ENCODE measurements around the gene CFAP141. TPM values are rescaled to one million over a fixed set of nuclear protein-coding genes. Genes with fewer than 3 reads are reported as not detected.
A peak's percentile ranks its signal among the peaks of the same experiment; 100 is the strongest.

Gene CFAP141
- total RNA-seq, 2 experiments from 2014 or later = not detected

- Mint-ChIP-seq H3K27ac (peak overlapping the region; percentile 5), H3K36me3 (ENCODE audit: low read depth) (peaks cover 87% of the 10 kb centered on the region), H3K4me3 (no peak overlapping the region), H3K27me3 (ENCODE audit: low read depth) (no peaks in the 10 kb centered on the region), H3K4me1 (ENCODE audit: low read depth) (peaks cover 42% of the 10 kb centered on the region), H3K9me3 (ENCODE audit: insufficient read depth) (no peaks in the 10 kb centered on the region)
- no peak for DNase-seq
- POLR2A ChIA-PET = interaction anchor here (1.5 to 3.7 kb wide), 2 partner anchors 10 to 12 kb away, joined by 6 to 12 read pairs; no protein-coding TSS in a partner anchor
- ATAC-seq = no peak
- CTCF ChIA-PET = interaction anchor here (2.6 kb wide), 1 partner anchor 10 kb away, joined by 9 read pairs; no protein-coding TSS in a partner anchor
Measured at GRCh38 chr1:154167461-154167860, 38.7 kb downstream of the CFAP141 start.

GRCh38 chr1:154166207-154166606, 39.9 kb downstream of the CFAP141 start:
- Mint-ChIP-seq H3K27me3 (ENCODE audit: low read depth) (no peaks in the 10 kb centered on the region), H3K4me1 (ENCODE audit: low read depth) (peaks cover 37% of the 10 kb centered on the region), H3K4me3 (no peak overlapping the region), H3K36me3 (ENCODE audit: low read depth) (peaks cover 86% of the 10 kb centered on the region), H3K9me3 (ENCODE audit: insufficient read depth) (no peaks in the 10 kb centered on the region), H3K27ac (peak overlapping the region; percentile 25)
- DNase-seq (no peak), ATAC-seq (no peak)
- POLR2A ChIA-PET = interaction anchor here (1.5 to 1.6 kb wide), 2 partner anchors 8 to 16 kb away, joined by 5 to 6 read pairs; no protein-coding TSS in a partner anchor
- CTCF ChIA-PET = interaction anchor here (1.1 to 2.6 kb wide), 3 partner anchors 8 to 106 kb away, joined by 3 to 9 read pairs (median 3); no protein-coding TSS in a partner anchor

GRCh38 chr1:154159554-154159953, 46.6 kb downstream of the CFAP141 start:
- Mint-ChIP-seq H3K4me1 (ENCODE audit: low read depth) (peaks cover 81% of the 10 kb centered on the region), H3K27me3 (ENCODE audit: low read depth) (no peaks in the 10 kb centered on the region), H3K4me3 (no peak overlapping the region), H3K36me3 (ENCODE audit: low read depth) (peaks cover 93% of the 10 kb centered on the region), H3K9me3 (ENCODE audit: insufficient read depth) (no peaks in the 10 kb centered on the region), H3K27ac (peak overlapping the region; percentile 94)
- DNase-seq (no peak), ATAC-seq (no peak)
- ChIA-PET POLR2A (interaction anchor here (0.8 to 4.4 kb wide), 4 partner anchors 10 to 169 kb away, joined by 3 to 84 read pairs (median 24); partner anchors contain the start of gene RPS27), CTCF (interaction anchor here (1.3 to 3.2 kb wide), 3 partner anchors 22 to 488 kb away, joined by 4 to 23 read pairs (median 4); no protein-coding TSS in a partner anchor)

- DNase-seq = no peak
- peaks cover 79% of the 10 kb centered on the region for H3K4me1 Mint-ChIP-seq (ENCODE audit: low read depth)
- ChIA-PET CTCF (interaction anchor here (1.0 to 3.6 kb wide), 10 partner anchors 9 to 487 kb away, joined by 3 to 23 read pairs (median 8); partner anchors contain the start of genes HAX1 and RAB13), POLR2A (interaction anchor here (0.6 to 4.4 kb wide), 14 partner anchors 8 to 1820 kb away, joined by 3 to 84 read pairs (median 5); partner anchors contain the start of genes ARHGEF2, HAX1, RPS27 and UBAP2L)
- peak; percentile 11 for ATAC-seq
- peak overlapping the region; percentile 94 for H3K27ac Mint-ChIP-seq
- H3K36me3 Mint-ChIP-seq (ENCODE audit: low read depth) = peaks cover 92% of the 10 kb centered on the region
- H3K27me3 Mint-ChIP-seq (ENCODE audit: low read depth) = no peaks in the 10 kb centered on the region
- H3K9me3 Mint-ChIP-seq (ENCODE audit: insufficient read depth) = no peaks in the 10 kb centered on the region
- peak overlapping the region; percentile 66 for H3K4me3 Mint-ChIP-seq
Measured at GRCh38 chr1:154158307-154159125, 47.6 kb downstream of the CFAP141 start.

GRCh38 chr1:154157520-154158306, 48.4 kb downstream of the CFAP141 start:
- DNase-seq (peak; percentile 89), ATAC-seq (peak; percentile 98)
- H3K27ac Mint-ChIP-seq = peak overlapping the region; percentile 94
- POLR2A ChIA-PET = interaction anchor here (0.5 to 4.4 kb wide), 17 partner anchors 9 to 1819 kb away, joined by 3 to 84 read pairs (median 5); partner anchors contain the start of genes GATAD2B, HAX1, RPS27 and S100A6
- CTCF ChIA-PET = interaction anchor here (1.0 to 3.6 kb wide), 9 partner anchors 9 to 177 kb away, joined by 3 to 23 read pairs (median 9); partner anchors contain the start of genes HAX1 and RAB13
- peaks cover 73% of the 10 kb centered on the region for H3K4me1 Mint-ChIP-seq (ENCODE audit: low read depth)
- H3K9me3 Mint-ChIP-seq (ENCODE audit: insufficient read depth) = no peaks in the 10 kb centered on the region
- no peaks in the 10 kb centered on the region for H3K27me3 Mint-ChIP-seq (ENCODE audit: low read depth)
- peaks cover 85% of the 10 kb centered on the region for H3K36me3 Mint-ChIP-seq (ENCODE audit: low read depth)
- peak overlapping the region; percentile 66 for H3K4me3 Mint-ChIP-seq

- H3K27ac Mint-ChIP-seq = peak overlapping the region; percentile 57
- H3K4me1 Mint-ChIP-seq (ENCODE audit: low read depth) = peaks cover 56% of the 10 kb centered on the region
- no peak overlapping the region for H3K4me3 Mint-ChIP-seq
- ChIA-PET POLR2A (interaction anchor here (0.5 to 1.5 kb wide), 7 partner anchors 9 to 210 kb away, joined by 3 to 4 read pairs (median 3); no protein-coding TSS in a partner anchor), CTCF (interaction anchor here (1.2 to 1.6 kb wide), 2 partner anchors 10 to 116 kb away, joined by 3 to 13 read pairs; no protein-coding TSS in a partner anchor)
- no peak for ATAC-seq
- H3K9me3 Mint-ChIP-seq (ENCODE audit: insufficient read depth) = no peaks in the 10 kb centered on the region
- peaks cover 65% of the 10 kb centered on the region for H3K36me3 Mint-ChIP-seq (ENCODE audit: low read depth)
- no peaks in the 10 kb centered on the region for H3K27me3 Mint-ChIP-seq (ENCODE audit: low read depth)
- no peak for DNase-seq
Measured at GRCh38 chr1:154155251-154155650, 50.9 kb downstream of the CFAP141 start.

GRCh38 chr1:154154534-154155191, 51.5 kb downstream of the CFAP141 start, which contains the start of gene NUP210L:
Gene NUP210L (minus strand): TSS chr1:154155073.
- Mint-ChIP-seq H3K27ac (peak within 1 kb of the TSS; percentile 57), H3K27me3 (ENCODE audit: low read depth) (no peaks in the 10 kb centered on the region), H3K4me3 (no peak within 1 kb of the TSS), H3K9me3 (ENCODE audit: insufficient read depth) (no peaks in the 10 kb centered on the region), H3K36me3 (ENCODE audit: low read depth) (peaks cover 60% of the 10 kb centered on the region), H3K4me1 (ENCODE audit: low read depth) (peaks cover 51% of the 10 kb centered on the region)
- ChIA-PET CTCF (interaction anchor here (1.2 to 1.6 kb wide), 2 partner anchors 9 to 117 kb away, joined by 3 to 13 read pairs; no protein-coding TSS in a partner anchor), POLR2A (interaction anchor here (0.5 to 1.5 kb wide), 3 partner anchors 39 to 210 kb away, joined by 3 read pairs; no protein-coding TSS in a partner anchor)
- no peak for ATAC-seq
- no peak for DNase-seq

GRCh38 chr1:154154053-154154452, 52.1 kb downstream of the CFAP141 start:
- Mint-ChIP-seq H3K9me3 (ENCODE audit: insufficient read depth) (no peaks in the 10 kb centered on the region), H3K36me3 (ENCODE audit: low read depth) (peaks cover 53% of the 10 kb centered on the region)
- CTCF ChIA-PET = interaction anchor here (0.9 kb wide), 1 partner anchor 11 kb away, joined by 4 read pairs; no protein-coding TSS in a partner anchor

GRCh38 chr1:154151311-154151710, 54.8 kb downstream of the CFAP141 start:
- POLR2A ChIA-PET = no interaction called here
- Mint-ChIP-seq H3K4me1 (ENCODE audit: low read depth) (peaks cover 23% of the 10 kb centered on the region), H3K27me3 (ENCODE audit: low read depth) (no peaks in the 10 kb centered on the region), H3K4me3 (no peak overlapping the region), H3K9me3 (ENCODE audit: insufficient read depth) (no peaks in the 10 kb centered on the region), H3K27ac (no peak overlapping the region), H3K36me3 (ENCODE audit: low read depth) (peaks cover 29% of the 10 kb centered on the region)
- DNase-seq (no peak), ATAC-seq (no peak)
- CTCF ChIA-PET = interaction anchor here (0.8 kb wide), 1 partner anchor 164 kb away, joined by 3 read pairs; no protein-coding TSS in a partner anchor

More at GRCh38 chr1:154154053-154154452, 52.1 kb downstream of the CFAP141 start:
- Mint-ChIP-seq H3K27ac (peak overlapping the region; percentile 35), H3K4me1 (ENCODE audit: low read depth) (peaks cover 45% of the 10 kb centered on the region), H3K4me3 (no peak overlapping the region), H3K27me3 (ENCODE audit: low read depth) (no peaks in the 10 kb centered on the region)
- DNase-seq = no peak
- ATAC-seq = no peak
- POLR2A ChIA-PET = no interaction called here
